ENCODE results near the gene SLIT2. TPM values are rescaled to one million over a fixed set of nuclear protein-coding genes. Genes with fewer than 3 reads are reported as not detected.

SLIT2 gene
- total RNA-seq, 2 experiments from 2014 or later = not detected

DNA sequence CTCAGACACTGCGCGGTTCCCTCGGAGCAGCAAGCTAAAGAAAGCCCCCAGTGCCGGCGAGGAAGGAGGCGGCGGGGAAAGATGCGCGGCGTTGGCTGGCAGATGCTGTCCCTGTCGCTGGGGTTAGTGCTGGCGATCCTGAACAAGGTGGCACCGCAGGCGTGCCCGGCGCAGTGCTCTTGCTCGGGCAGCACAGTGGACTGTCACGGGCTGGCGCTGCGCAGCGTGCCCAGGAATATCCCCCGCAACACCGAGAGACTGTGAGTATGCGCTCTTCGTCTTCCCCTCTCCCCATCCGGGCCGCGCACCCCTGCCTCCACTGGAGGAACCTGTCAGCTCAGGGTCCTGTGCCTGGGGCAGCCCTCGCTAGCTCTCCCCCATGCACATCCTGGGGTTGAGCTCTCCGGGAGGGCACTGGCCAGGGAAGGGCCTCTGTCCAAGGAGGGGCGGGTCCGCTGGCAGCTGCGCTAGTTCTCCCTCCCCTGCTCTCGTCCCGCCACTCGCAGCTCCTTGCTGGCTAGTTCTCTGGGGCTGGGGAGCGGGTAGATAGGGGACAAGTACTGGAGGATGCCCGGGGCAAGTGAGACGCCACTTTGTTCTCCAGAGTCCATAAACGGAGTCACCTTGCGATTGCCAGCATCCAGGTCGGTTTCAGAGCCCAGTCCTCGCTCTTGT, 2.2 kb downstream of the SLIT2 start:
- Mint-ChIP-seq H3K4me1 (ENCODE audit: low read depth) (peaks cover 13% of the 10 kb centered on the region), H3K36me3 (ENCODE audit: low read depth) (no peaks in the 10 kb centered on the region), H3K27ac (no peak overlapping the region), H3K27me3 (ENCODE audit: low read depth) (peaks cover 46% of the 10 kb centered on the region), H3K4me3 (no peak overlapping the region), H3K9me3 (no peaks in the 10 kb centered on the region)
- peak; percentile 3 for DNase-seq
- intact Hi-C loops (cut with micrococcal nuclease) = loop anchor here (5.0 kb wide), 1 partner anchor 163 kb away; no protein-coding TSS in a partner anchor
- CTCF ChIA-PET = no interaction called here

DNA sequence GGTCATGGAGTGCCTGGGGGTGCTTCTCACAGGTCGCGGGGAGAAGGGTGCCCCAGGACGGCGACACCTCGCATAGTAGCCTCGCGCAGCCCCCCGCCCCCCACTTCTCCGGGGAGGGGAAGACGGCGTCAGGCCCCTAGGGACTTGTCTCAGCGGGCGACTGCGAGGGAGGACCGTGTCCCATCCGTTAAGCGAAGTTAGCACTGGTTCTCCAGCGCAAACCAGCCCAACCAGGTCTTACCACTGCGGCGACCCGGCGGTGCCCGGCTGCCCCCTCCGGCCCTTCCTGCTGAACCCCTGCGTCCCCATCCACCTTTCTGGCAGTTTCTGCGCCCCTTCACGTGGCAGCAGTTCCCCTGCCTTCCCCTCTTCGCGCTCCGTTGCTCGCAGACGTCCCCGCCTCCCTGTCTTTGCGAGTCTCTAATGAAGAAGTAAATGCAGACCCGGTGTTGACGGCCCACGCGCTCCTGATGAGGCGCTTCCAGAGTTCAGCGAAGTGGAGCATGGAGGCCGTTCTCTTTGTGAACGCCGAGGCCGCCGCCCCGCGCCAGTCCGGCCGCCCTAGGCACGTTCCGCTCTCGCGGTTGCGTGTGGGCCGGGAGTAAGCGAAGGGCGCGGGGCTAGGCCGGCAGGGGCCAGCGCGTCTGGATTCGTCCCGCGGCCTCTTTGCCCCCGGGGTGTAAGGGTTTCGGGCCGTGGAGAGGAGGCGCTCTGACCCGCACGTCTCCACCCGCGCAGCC, 3.0 kb downstream of the SLIT2 start:
- H3K4me3 Mint-ChIP-seq = no peak overlapping the region
- DNase-seq = peak; percentile 3
- H3K9me3 Mint-ChIP-seq = no peaks in the 10 kb centered on the region
- H3K27me3 Mint-ChIP-seq (ENCODE audit: low read depth) = peaks cover 46% of the 10 kb centered on the region
- H3K27ac Mint-ChIP-seq = no peak overlapping the region
- no peaks in the 10 kb centered on the region for H3K36me3 Mint-ChIP-seq (ENCODE audit: low read depth)
- intact Hi-C loops (cut with micrococcal nuclease) = loop anchor here (5.0 kb wide), 1 partner anchor 163 kb away; no protein-coding TSS in a partner anchor
- CTCF ChIA-PET = no interaction called here
- H3K4me1 Mint-ChIP-seq (ENCODE audit: low read depth) = peaks cover 13% of the 10 kb centered on the region

DNA sequence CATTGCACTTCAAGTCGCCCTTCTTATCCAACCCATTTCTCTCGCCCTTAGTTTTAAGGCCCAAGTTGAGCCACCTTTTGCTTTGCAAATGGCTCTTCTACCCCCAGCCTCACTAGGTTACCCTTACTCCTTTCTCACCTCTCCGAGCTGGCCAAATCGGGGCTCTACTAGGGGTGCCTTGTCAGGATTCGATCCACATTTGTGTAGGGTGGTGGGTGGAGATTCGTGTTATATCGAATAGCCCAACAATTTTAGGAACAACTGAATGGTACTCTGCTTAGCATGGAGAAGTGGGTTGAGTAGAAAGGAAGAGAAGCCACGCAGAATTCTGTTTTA, 3.5 kb downstream of the SLIT2 start:
- intact Hi-C loops (cut with micrococcal nuclease) = no loop called here

GRCh38 chr4:20255823-20256222, 4.1 kb downstream of the SLIT2 start:
- intact Hi-C loops (cut with micrococcal nuclease) = no loop called here
- Mint-ChIP-seq H3K36me3 (ENCODE audit: low read depth) (no peaks in the 10 kb centered on the region), H3K4me1 (ENCODE audit: low read depth) (peaks cover 11% of the 10 kb centered on the region), H3K27me3 (ENCODE audit: low read depth) (peaks cover 40% of the 10 kb centered on the region), H3K27ac (no peak overlapping the region), H3K9me3 (no peaks in the 10 kb centered on the region), H3K4me3 (no peak overlapping the region)
- no peak for DNase-seq
- CTCF ChIA-PET = no interaction called here

More for the DNA sequence above, 3.5 kb downstream of the SLIT2 start:
- H3K27me3 Mint-ChIP-seq (ENCODE audit: low read depth) = peaks cover 46% of the 10 kb centered on the region
- no peak overlapping the region for H3K4me3 Mint-ChIP-seq
- H3K9me3 Mint-ChIP-seq = no peaks in the 10 kb centered on the region
- no peak for DNase-seq
- CTCF ChIA-PET = no interaction called here
- no peaks in the 10 kb centered on the region for H3K36me3 Mint-ChIP-seq (ENCODE audit: low read depth)
- H3K27ac Mint-ChIP-seq = no peak overlapping the region
- peaks cover 13% of the 10 kb centered on the region for H3K4me1 Mint-ChIP-seq (ENCODE audit: low read depth)

DNA sequence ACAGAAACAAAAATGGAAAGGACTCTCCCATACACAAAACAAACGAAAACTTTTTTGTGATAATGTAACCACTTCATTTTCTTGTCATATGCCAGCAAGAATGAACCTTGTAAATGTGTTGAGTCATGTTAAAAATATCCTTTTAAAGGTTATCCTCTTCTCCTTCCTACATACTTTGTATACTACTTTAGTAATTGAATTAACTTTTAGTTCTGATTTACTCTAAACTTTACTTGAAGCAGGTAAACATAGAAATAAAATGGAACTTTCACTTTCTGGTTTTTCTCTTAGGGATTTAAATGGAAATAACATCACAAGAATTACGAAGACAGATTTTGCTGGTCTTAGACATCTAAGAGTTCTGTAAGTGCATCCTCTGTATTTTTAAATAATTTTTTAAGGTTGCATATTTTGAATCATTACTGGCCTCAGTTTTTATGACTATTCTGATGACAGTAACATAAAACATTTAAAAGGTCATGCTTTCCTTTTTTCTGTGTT, 4.7 kb downstream of the SLIT2 start:
- Mint-ChIP-seq H3K4me1 (ENCODE audit: low read depth) (peaks cover 7% of the 10 kb centered on the region), H3K9me3 (no peaks in the 10 kb centered on the region), H3K27me3 (ENCODE audit: low read depth) (peaks cover 34% of the 10 kb centered on the region), H3K36me3 (ENCODE audit: low read depth) (no peaks in the 10 kb centered on the region), H3K27ac (no peak overlapping the region), H3K4me3 (no peak overlapping the region)
- intact Hi-C loops (cut with micrococcal nuclease) = no loop called here
- no peak for DNase-seq
- CTCF ChIA-PET = no interaction called here

DNA sequence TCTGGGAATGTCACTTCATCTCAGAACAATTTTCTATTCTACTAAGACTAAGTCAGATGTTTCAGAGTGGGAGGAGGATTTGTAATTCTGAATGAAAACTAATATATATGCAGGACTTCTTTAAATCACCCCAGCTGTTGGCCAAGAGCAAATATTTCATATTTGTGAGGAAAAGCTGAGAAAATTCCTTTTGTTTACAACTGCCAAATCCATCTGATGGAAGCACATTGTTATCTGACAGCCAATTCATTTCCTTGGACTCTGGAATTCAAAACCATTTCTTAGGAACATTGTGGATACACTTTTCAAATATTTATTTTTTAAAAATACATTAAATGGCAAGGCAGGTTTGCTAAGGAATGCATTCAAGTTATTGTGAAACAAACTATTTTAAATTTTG, 8.0 kb downstream of the SLIT2 start:
- Mint-ChIP-seq H3K27me3 (ENCODE audit: low read depth) (peaks cover 13% of the 10 kb centered on the region), H3K36me3 (ENCODE audit: low read depth) (no peaks in the 10 kb centered on the region), H3K4me1 (ENCODE audit: low read depth) (peaks cover 1% of the 10 kb centered on the region), H3K9me3 (no peaks in the 10 kb centered on the region), H3K4me3 (no peak overlapping the region), H3K27ac (no peak overlapping the region)
- CTCF ChIA-PET = no interaction called here
- intact Hi-C loops (cut with micrococcal nuclease) = no loop called here
- DNase-seq = no peak

DNA sequence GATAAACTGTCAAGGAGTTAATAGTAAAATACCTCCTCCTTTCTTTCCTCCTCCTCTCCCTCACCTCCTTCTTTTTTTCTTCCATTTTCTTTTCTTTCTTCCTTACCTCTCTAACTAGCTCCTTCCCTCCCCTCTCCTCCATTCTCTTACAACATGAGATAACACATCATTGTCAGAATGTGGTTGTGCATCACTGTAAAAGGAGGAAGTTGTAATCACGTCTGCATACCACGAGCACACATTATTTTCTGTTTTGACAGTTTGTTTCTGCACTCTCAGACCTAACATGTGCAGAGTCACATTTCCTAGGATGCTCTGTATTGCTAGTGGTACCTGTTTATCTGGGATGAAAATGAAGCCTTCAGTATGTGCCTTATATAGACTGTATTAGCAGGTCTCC, 9.1 kb downstream of the SLIT2 start:
- intact Hi-C loops (cut with micrococcal nuclease) = no loop called here
- Mint-ChIP-seq H3K9me3 (no peaks in the 10 kb centered on the region), H3K27me3 (ENCODE audit: low read depth) (peaks cover 4% of the 10 kb centered on the region), H3K4me3 (no peak overlapping the region), H3K4me1 (ENCODE audit: low read depth) (no peaks in the 10 kb centered on the region), H3K27ac (no peak overlapping the region), H3K36me3 (ENCODE audit: low read depth) (no peaks in the 10 kb centered on the region)
- CTCF ChIA-PET = interaction anchor here (0.7 kb wide), 1 partner anchor 134 kb away, joined by 3 read pairs; no protein-coding TSS in a partner anchor
- DNase-seq = no peak

GRCh38 chr4:20262221-20262620, 10.5 kb downstream of the SLIT2 start:
- no peak for DNase-seq
- Mint-ChIP-seq H3K9me3 (no peaks in the 10 kb centered on the region), H3K36me3 (ENCODE audit: low read depth) (no peaks in the 10 kb centered on the region), H3K27me3 (ENCODE audit: low read depth) (no peaks in the 10 kb centered on the region), H3K4me1 (ENCODE audit: low read depth) (no peaks in the 10 kb centered on the region), H3K4me3 (no peak overlapping the region), H3K27ac (no peak overlapping the region)
- CTCF ChIA-PET = no interaction called here
- intact Hi-C loops (cut with micrococcal nuclease) = no loop called here

GRCh38 chr4:20264688-20265087, 13.0 kb downstream of the SLIT2 start:
- H3K27ac Mint-ChIP-seq = no peak overlapping the region
- H3K4me1 Mint-ChIP-seq (ENCODE audit: low read depth) = no peaks in the 10 kb centered on the region
- intact Hi-C loops (cut with micrococcal nuclease) = no loop called here
- H3K4me3 Mint-ChIP-seq = no peak overlapping the region
- H3K27me3 Mint-ChIP-seq (ENCODE audit: low read depth) = no peaks in the 10 kb centered on the region
- H3K9me3 Mint-ChIP-seq = no peaks in the 10 kb centered on the region
- no peak for DNase-seq
- H3K36me3 Mint-ChIP-seq (ENCODE audit: low read depth) = no peaks in the 10 kb centered on the region
- CTCF ChIA-PET = no interaction called here

DNA sequence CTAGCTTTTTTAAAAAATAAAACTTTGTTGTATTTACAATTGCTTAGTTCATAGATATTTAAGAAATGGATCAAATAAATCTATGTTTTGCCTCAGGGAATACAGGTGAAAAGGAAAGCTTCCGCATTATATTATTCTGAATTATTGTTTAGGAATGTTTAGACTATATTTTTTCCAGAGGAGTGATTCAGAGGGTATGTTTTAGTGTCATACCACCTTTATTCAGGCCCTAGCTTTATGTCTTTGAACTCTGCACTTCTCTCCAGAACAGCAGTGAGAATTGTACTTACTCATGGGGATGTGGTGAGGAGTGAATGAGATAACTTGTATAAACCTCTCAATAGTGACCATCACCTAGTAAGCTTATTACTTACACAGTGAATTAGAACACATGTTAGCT, 14.0 kb downstream of the SLIT2 start:
- intact Hi-C loops (cut with micrococcal nuclease) = no loop called here
- CTCF ChIA-PET = no interaction called here
- no peaks in the 10 kb centered on the region for H3K36me3 Mint-ChIP-seq (ENCODE audit: low read depth)
- no peaks in the 10 kb centered on the region for H3K4me1 Mint-ChIP-seq (ENCODE audit: low read depth)
- no peak for DNase-seq
- no peaks in the 10 kb centered on the region for H3K9me3 Mint-ChIP-seq
- no peak overlapping the region for H3K27ac Mint-ChIP-seq
- H3K4me3 Mint-ChIP-seq = no peak overlapping the region
- H3K27me3 Mint-ChIP-seq (ENCODE audit: low read depth) = no peaks in the 10 kb centered on the region

GRCh38 chr4:20266215-20267082, 14.7 kb downstream of the SLIT2 start:
- CTCF ChIA-PET = no interaction called here
- H3K27ac Mint-ChIP-seq = no peak overlapping the region
- no peaks in the 10 kb centered on the region for H3K9me3 Mint-ChIP-seq
- intact Hi-C loops (cut with micrococcal nuclease) = no loop called here
- no peak for DNase-seq
- no peaks in the 10 kb centered on the region for H3K36me3 Mint-ChIP-seq (ENCODE audit: low read depth)
- H3K4me1 Mint-ChIP-seq (ENCODE audit: low read depth) = no peaks in the 10 kb centered on the region
- no peak overlapping the region for H3K4me3 Mint-ChIP-seq
- H3K27me3 Mint-ChIP-seq (ENCODE audit: low read depth) = no peaks in the 10 kb centered on the region

- DNase-seq = no peak
- CTCF ChIA-PET = no interaction called here
- no peaks in the 10 kb centered on the region for H3K4me1 Mint-ChIP-seq (ENCODE audit: low read depth)
- H3K27ac Mint-ChIP-seq = no peak overlapping the region
- H3K9me3 Mint-ChIP-seq = peaks cover 3% of the 10 kb centered on the region
- intact Hi-C loops (cut with micrococcal nuclease) = no loop called here
- H3K4me3 Mint-ChIP-seq = no peak overlapping the region
- no peaks in the 10 kb centered on the region for H3K36me3 Mint-ChIP-seq (ENCODE audit: low read depth)
- H3K27me3 Mint-ChIP-seq (ENCODE audit: low read depth) = no peaks in the 10 kb centered on the region
Measured at GRCh38 chr4:20268028-20268427, 16.3 kb downstream of the SLIT2 start.

All from activated naive CD4-positive, alpha-beta T cell treated with anti-CD3 and anti-CD28 coated beads for 36 hours (primary cell).